Keratinocyte (primary cell): ENCODE data around the gene P2RY8. TPM values are rescaled to one million over a fixed set of nuclear protein-coding genes. Genes with fewer than 3 reads are reported as not detected.
"Not testable (repeated sequence)": the region's sequence is repeated elsewhere in the genome, so short reads cannot be mapped to it uniquely, and the experiment has no call there.

ENCODE experiments used
- DNase-seq: peaks from one replicate; pipeline ENCODE4 v3.0.0-alpha.2; 2011; ENCODE audit warnings: low read depth, missing footprints, low spot score
- FAIRE-seq: peaks from 2 replicates; lab custom pipeline; 2011; peaks lifted over from hg19 to GRCh38; lab: Jason Lieb, UNC
- H2AFZ ChIP-seq: 2 replicates; pipeline ENCODE4 v1.6.0; 2012; ENCODE audit warnings: low read length, control low read depth, inconsistent platforms; ENCODE audit not compliant: control insufficient read depth
- H3K27ac ChIP-seq: 2 replicates; pipeline ENCODE4 v1.5.1; 2011; ENCODE audit warnings: low read length; ENCODE audit not compliant: control insufficient read depth, insufficient read depth
- H3K27me3 ChIP-seq: 3 replicates; pipeline ENCODE4 v1.6.0; 2011; ENCODE audit warnings: low read length; ENCODE audit not compliant: control insufficient read depth, insufficient read depth; ENCODE audit errors: extremely low read depth
- H3K36me3 ChIP-seq, 2 experiments: 2 replicates in 1 of 2; 3 replicates in 1 of 2; pipeline ENCODE4 v1.5.1; 2011; ENCODE audit warnings: low read length in 2 of 2, mild to moderate bottlenecking in 1 of 2; ENCODE audit not compliant: control insufficient read depth in 2 of 2, insufficient read depth in 2 of 2; ENCODE audit errors: extremely low read depth in 1 of 2
- H3K4me1 ChIP-seq: 3 replicates; pipeline ENCODE4 v1.5.1; 2011; ENCODE audit warnings: low read length; ENCODE audit not compliant: control insufficient read depth, insufficient read depth; ENCODE audit errors: extremely low read depth
- H3K4me2 ChIP-seq: 3 replicates; pipeline ENCODE4 v1.6.0; 2011; ENCODE audit warnings: low read depth, low read length; ENCODE audit not compliant: control insufficient read depth, insufficient read depth; ENCODE audit errors: extremely low read depth
- H3K4me3 ChIP-seq, 3 experiments: fragments of 200-600 bp in 1 of 3; sonication (generic) in 1 of 3; 2 replicates in 2 of 3; 3 replicates in 1 of 3; pipeline ENCODE4 v1.5.1; 2011 to 2016; ENCODE audit warnings: low read length in 3 of 3, mild to moderate bottlenecking in 3 of 3, control low read depth in 2 of 3, inconsistent platforms in 1 of 3, low read depth in 1 of 3, mixed read lengths in 1 of 3, mixed run types in 1 of 3, moderate library complexity in 1 of 3; ENCODE audit not compliant: control insufficient read depth in 2 of 3, insufficient read depth in 2 of 3; ENCODE audit errors: extremely low read depth in 1 of 3
- H3K79me2 ChIP-seq: 2 replicates; pipeline ENCODE4 v1.6.0; 2012; ENCODE audit warnings: low read length; ENCODE audit not compliant: control insufficient read depth, insufficient read depth
- H3K9ac ChIP-seq: 3 replicates; pipeline ENCODE4 v1.6.0; 2011; ENCODE audit warnings: low read length; ENCODE audit not compliant: control insufficient read depth, insufficient read depth; ENCODE audit errors: extremely low read depth
- H3K9me1 ChIP-seq: 3 replicates; pipeline ENCODE4 v1.6.0; 2011; ENCODE audit warnings: low read length; ENCODE audit not compliant: control insufficient read depth, insufficient read depth; ENCODE audit errors: extremely low read depth
- H3K9me3 ChIP-seq: 2 replicates; pipeline ENCODE4 v1.5.1; 2012; ENCODE audit warnings: low read depth, low read length; ENCODE audit not compliant: control insufficient read depth
- H4K20me1 ChIP-seq: 3 replicates; pipeline ENCODE4 v1.6.0; 2011; ENCODE audit warnings: low read length; ENCODE audit not compliant: control insufficient read depth, insufficient read depth; ENCODE audit errors: extremely low read depth
- EZH2 ChIP-seq: IDR thresholded peaks from one replicate; pipeline ENCODE4 v1.6.1; 2012; ENCODE audit warnings: inconsistent platforms, mild to moderate bottlenecking, low read length, moderate library complexity
- dilution Hi-C: fragments of 300-500 bp; cut with MboI; formaldehyde crosslinking; loops from one replicate; pipeline ENCODE4 v1.7.0; 2020; ENCODE audit warnings: low sequenced_read_pairs; ENCODE audit not compliant: extremely low pct_ligation_motif_present
- polyA plus RNA-seq, 5 experiments: library from polyadenylated mRNA; depleted of rRNA in 3 of 5; stranded (reverse) in 3 of 5; stranded (forward) in 1 of 5; unstranded in 1 of 5; fragments of >200 nt; gene quantifications; 1 replicate in 1 of 5; 2 replicates in 3 of 5; 3 replicates in 1 of 5; pipeline versions ENCODE4 v1.2.1 to v1.2.3, GENCODE V29; 2011 to 2012; ENCODE audit warnings: missing spikeins in 2 of 5, low read depth in 1 of 5, low replicate concordance in 1 of 5
- TF ChIP-seq, protein P1 (sequence below), 3 experiments: IDR thresholded peaks in 1 of 3; conservative IDR thresholded peaks in 1 of 3; optimal IDR thresholded peaks in 1 of 3; 2 replicates in 2 of 3; 3 replicates in 1 of 3; pipeline versions ENCODE3 to v1.5.1; 2011; ENCODE audit warnings: low read length in 3 of 3, mild to moderate bottlenecking in 3 of 3, moderate library complexity in 2 of 3, control low read depth in 1 of 3, inconsistent platforms in 1 of 3; ENCODE audit not compliant: insufficient read depth in 2 of 3; ENCODE audit errors: extremely low read depth in 1 of 3

P2RY8 gene
- polyA plus RNA-seq, 1 donor (not counting 4 experiments of a cell fraction or from before 2014, with no cell fraction given) = not detected

DNA sequence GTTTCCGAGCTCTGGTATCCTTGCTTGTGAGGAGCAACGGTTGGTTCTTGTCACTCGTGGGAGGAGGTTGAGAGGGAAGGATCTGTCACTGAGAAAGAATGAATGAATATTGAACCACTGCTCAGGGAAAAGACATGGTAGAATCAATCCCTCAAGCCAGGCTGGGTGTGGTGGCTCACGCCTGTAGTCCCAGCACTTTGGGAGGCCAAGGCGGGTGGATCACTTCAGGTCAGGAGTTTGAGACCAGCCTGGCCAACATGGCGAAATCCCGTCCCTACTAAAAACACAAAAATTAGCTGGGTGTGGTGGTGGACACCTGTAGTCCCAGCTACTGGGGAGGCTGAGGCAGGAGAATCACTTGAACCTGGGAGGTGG, 718 bp upstream of the P2RY8 start:
- H3K9ac ChIP-seq, H3K4me2 ChIP-seq, H3K79me2 ChIP-seq, H3K27ac ChIP-seq, H3K4me3 ChIP-seq, DNase-seq, FAIRE-seq, H3K9me1 ChIP-seq, dilution Hi-C loops, H3K27me3 ChIP-seq, H3K9me3 ChIP-seq, H2AFZ ChIP-seq, H3K36me3 ChIP-seq, H4K20me1 ChIP-seq, H3K4me1 ChIP-seq: not testable (repeated sequence)

DNA sequence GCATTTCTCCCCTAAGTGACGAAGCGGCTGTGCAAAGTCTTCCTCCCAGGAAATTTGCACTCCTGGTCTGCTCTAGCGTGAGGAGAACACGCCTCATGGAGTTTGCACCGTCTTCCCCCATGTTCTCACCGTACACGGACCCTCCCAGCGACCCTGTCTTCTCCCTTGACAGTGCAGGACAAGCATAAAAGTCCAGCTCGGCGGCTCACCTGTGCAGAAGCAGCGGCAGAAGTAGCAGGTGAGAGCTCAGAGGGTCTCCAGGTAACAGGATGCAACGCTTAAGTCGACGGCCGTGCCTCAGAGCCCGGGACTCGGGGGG, 314 bp downstream of the P2RY8 start:
- H3K9me1 ChIP-seq = no peaks in the 10 kb centered on the region
- H3K9ac ChIP-seq = no peak overlapping the region
- no peak overlapping the region for H2AFZ ChIP-seq
- H3K79me2 ChIP-seq = no peaks in the 10 kb centered on the region
- H3K4me1 ChIP-seq = no peaks in the 10 kb centered on the region
- no peak overlapping the region for H3K27ac ChIP-seq
- peaks cover 2% of the 10 kb centered on the region for H3K9me3 ChIP-seq
- H3K4me3 ChIP-seq = no peak overlapping the region
- no peaks in the 10 kb centered on the region for H4K20me1 ChIP-seq
- no peaks in the 10 kb centered on the region for H3K27me3 ChIP-seq
- H3K36me3 ChIP-seq = no peaks in the 10 kb centered on the region
- H3K4me2 ChIP-seq = no peak overlapping the region
- TF ChIP-seq EZH2 = no peak
- TF ChIP-seq, protein P1, sequence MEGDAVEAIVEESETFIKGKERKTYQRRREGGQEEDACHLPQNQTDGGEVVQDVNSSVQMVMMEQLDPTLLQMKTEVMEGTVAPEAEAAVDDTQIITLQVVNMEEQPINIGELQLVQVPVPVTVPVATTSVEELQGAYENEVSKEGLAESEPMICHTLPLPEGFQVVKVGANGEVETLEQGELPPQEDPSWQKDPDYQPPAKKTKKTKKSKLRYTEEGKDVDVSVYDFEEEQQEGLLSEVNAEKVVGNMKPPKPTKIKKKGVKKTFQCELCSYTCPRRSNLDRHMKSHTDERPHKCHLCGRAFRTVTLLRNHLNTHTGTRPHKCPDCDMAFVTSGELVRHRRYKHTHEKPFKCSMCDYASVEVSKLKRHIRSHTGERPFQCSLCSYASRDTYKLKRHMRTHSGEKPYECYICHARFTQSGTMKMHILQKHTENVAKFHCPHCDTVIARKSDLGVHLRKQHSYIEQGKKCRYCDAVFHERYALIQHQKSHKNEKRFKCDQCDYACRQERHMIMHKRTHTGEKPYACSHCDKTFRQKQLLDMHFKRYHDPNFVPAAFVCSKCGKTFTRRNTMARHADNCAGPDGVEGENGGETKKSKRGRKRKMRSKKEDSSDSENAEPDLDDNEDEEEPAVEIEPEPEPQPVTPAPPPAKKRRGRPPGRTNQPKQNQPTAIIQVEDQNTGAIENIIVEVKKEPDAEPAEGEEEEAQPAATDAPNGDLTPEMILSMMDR (optimal IDR thresholded peaks at IDR 0.05 in 1 of 3, IDR thresholded peaks at IDR 0.05 in 1 of 3, conservative IDR thresholded peaks at IDR 0.05 in 1 of 3; ENCODE audit: extremely low read depth in 1 of 3, insufficient read depth in 2 of 3, low read length in 3 of 3) = no peak
- dilution Hi-C loops = no loop called here
- DNase-seq (no peak), FAIRE-seq (no peak)

DNA sequence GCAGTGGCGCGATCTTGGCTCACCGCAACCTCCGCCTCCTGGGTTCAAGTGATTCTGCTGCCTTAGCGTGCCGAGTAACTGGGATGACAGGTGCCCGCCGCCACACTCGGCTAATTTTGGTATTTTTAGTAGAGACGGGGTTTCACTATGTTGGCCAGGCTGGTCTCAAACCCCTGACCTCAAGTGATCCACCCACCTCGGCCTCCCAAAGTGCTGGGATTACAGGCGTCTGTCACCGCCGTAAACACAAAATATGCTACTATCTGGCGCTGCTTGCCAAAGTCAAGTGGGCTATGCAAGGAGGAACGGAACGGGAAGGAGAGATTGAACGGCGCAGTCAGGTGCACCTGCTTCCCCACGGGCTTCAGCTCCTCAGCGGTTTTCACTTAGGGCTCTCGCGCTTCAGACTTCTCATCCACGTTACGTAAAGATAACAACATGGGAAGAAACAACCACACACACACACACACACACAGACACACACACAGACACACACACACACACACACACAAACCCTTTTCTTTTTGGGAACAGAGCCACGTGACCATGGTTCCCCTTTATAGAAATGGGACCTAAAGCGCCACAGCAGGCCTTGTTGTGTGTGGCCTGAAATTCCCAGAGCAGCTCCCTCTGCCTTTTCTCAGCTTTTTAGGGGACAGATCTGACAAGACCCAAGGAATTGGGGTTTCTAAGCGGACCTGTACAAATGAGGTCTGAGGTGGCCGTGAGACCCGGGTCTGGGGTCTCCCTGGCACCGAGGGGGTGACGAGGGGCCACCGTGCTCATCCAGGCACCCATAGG, 1.5 kb downstream of the P2RY8 start:
- no peak for FAIRE-seq
- H3K9me3 ChIP-seq = peaks cover 5% of the 10 kb centered on the region
- no peak overlapping the region for H3K4me3 ChIP-seq
- TF ChIP-seq EZH2 = no peak
- TF ChIP-seq, protein P1 (optimal IDR thresholded peaks at IDR 0.05 in 1 of 3, IDR thresholded peaks at IDR 0.05 in 1 of 3, conservative IDR thresholded peaks at IDR 0.05 in 1 of 3; ENCODE audit: extremely low read depth in 1 of 3, insufficient read depth in 2 of 3, low read length in 3 of 3) = no peak
- H4K20me1 ChIP-seq = no peaks in the 10 kb centered on the region
- H3K27ac ChIP-seq = no peak overlapping the region
- H3K36me3 ChIP-seq = no peaks in the 10 kb centered on the region
- DNase-seq = no peak
- H3K9ac ChIP-seq = no peak overlapping the region
- H3K4me1 ChIP-seq = no peaks in the 10 kb centered on the region
- H3K27me3 ChIP-seq = no peaks in the 10 kb centered on the region
- no peaks in the 10 kb centered on the region for H3K9me1 ChIP-seq
- H2AFZ ChIP-seq = no peak overlapping the region
- no peak overlapping the region for H3K4me2 ChIP-seq
- dilution Hi-C loops = no loop called here
- H3K79me2 ChIP-seq = no peaks in the 10 kb centered on the region
